Brain microvascular endothelial cell (primary cell): ENCODE results near the gene LINC01488.

Experiments
- DNase-seq: peaks from one replicate; pipeline ENCODE4 v3.0.0-alpha.2; 2020
- H3K27ac ChIP-seq: fragments of 250-450 bp; sonication (Bioruptor Pico); 2 replicates; pipeline ENCODE4 v1.5.1; 2020; ENCODE audit warnings: mild to moderate bottlenecking, moderate library complexity
- H3K27me3 ChIP-seq: fragments of 250-450 bp; sonication (Bioruptor Pico); replicated peaks from 2 replicates; pipeline ENCODE4 v1.5.1; 2020; ENCODE audit warnings: mild to moderate bottlenecking
- H3K36me3 ChIP-seq: fragments of 250-450 bp; sonication (Bioruptor Pico); replicated peaks from 2 replicates; pipeline ENCODE4 v1.5.1; 2020; ENCODE audit warnings: mild to moderate bottlenecking
- H3K4me3 ChIP-seq: 2 replicates; pipeline ENCODE4 v1.5.1; 2011; ENCODE audit warnings: low read depth, mild to moderate bottlenecking, control low read depth, low read length, moderate library complexity
- in situ Hi-C: cut with HindIII; loops from 2 replicates; pipeline ENCODE4 v1.10.0; 2017; ENCODE audit warnings: low sequenced_read_pairs, low pct_ligation_motif_present
- TF ChIP-seq, protein P1 (sequence below): IDR thresholded peaks from 2 replicates; pipeline ENCODE4 v1.5.1; 2011; ENCODE audit warnings: low read depth, mild to moderate bottlenecking, moderate library complexity, low read length, control low read depth, inconsistent platforms; ENCODE audit errors: missing control alignments

LINC01488 gene

GRCh38 chr11:69472541-69473275 is 8.8 kb upstream of the LINC01488 start:
- H3K4me3 ChIP-seq: no peak overlapping the region
- TF ChIP-seq, protein P1, sequence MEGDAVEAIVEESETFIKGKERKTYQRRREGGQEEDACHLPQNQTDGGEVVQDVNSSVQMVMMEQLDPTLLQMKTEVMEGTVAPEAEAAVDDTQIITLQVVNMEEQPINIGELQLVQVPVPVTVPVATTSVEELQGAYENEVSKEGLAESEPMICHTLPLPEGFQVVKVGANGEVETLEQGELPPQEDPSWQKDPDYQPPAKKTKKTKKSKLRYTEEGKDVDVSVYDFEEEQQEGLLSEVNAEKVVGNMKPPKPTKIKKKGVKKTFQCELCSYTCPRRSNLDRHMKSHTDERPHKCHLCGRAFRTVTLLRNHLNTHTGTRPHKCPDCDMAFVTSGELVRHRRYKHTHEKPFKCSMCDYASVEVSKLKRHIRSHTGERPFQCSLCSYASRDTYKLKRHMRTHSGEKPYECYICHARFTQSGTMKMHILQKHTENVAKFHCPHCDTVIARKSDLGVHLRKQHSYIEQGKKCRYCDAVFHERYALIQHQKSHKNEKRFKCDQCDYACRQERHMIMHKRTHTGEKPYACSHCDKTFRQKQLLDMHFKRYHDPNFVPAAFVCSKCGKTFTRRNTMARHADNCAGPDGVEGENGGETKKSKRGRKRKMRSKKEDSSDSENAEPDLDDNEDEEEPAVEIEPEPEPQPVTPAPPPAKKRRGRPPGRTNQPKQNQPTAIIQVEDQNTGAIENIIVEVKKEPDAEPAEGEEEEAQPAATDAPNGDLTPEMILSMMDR: no peak
- H3K27me3 ChIP-seq: no peaks in the 10 kb centered on the region
- H3K36me3 ChIP-seq: no peaks in the 10 kb centered on the region
- in situ Hi-C loops: no loop called here
- no peak for DNase-seq
- no peak overlapping the region for H3K27ac ChIP-seq

GRCh38 chr11:69473276-69473845 is 8.1 kb upstream of the LINC01488 start:
- in situ Hi-C loops: no loop called here
- DNase-seq: no peak
- TF ChIP-seq, protein P1: no peak
- H3K27ac ChIP-seq: no peak overlapping the region
- no peak overlapping the region for H3K4me3 ChIP-seq
- H3K36me3 ChIP-seq: no peaks in the 10 kb centered on the region
- no peaks in the 10 kb centered on the region for H3K27me3 ChIP-seq

DNA sequence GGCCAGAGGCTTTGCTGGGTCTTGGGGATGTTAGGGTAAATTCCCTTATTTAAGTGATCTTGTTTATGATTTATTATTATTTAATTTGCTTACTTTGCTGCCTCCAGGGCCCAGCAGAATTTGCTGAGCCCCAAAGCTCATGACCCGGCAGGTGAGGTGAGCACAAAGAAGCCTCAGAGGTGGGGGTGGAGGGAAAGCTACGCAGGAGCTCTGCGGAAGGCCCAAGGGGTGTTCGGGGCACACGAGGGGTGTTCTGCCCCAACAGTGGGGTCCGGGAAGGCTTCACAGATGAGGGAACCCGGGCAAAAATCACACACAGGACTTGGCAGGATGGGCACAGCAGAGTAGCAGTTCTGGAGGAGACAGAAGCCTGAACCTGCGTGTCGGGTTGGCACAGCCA is 6.7 kb upstream of the LINC01488 start:
- no peaks in the 10 kb centered on the region for H3K36me3 ChIP-seq
- H3K27me3 ChIP-seq: no peaks in the 10 kb centered on the region
- in situ Hi-C loops: no loop called here
- TF ChIP-seq, protein P1: no peak
- H3K4me3 ChIP-seq: no peak overlapping the region
- no peak for DNase-seq
- H3K27ac ChIP-seq: no peak overlapping the region

DNA sequence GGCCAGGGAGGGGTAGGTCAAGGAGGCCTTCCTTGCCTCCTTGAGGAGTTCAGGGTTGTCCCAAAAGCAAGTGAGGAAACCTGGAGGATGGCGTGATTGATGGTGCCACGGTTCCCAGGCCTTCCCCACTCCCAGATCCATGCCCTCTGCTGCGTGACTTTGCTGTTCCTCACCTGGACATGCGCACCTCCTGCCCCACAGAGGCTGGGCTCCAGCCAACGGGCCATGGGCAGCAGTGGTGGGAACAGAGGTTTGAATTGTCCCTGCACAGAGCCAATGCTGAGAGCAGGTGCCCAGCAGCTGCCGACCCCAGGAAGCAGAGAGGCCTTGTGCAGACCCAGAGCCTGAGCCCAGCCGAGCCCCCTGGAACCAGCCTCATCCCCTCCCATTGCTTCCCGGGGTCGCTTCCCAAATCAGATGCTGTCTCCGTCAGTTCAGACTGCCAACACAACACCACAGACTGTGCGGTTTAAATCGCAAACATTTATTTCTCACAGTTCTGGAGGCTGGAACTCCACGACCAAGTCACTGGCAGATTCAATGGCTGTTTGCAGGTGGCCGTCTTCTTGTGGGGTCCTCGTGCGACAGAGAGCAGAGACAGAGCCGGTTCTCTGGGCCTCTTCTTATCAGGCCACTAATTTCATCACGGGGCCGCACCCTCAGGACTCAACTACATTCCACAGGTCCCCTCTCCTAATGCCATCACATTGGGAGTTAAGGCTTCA is 6.2 kb upstream of the LINC01488 start:
- TF ChIP-seq, protein P1: no peak
- H3K27ac ChIP-seq: no peak overlapping the region
- H3K36me3 ChIP-seq: no peaks in the 10 kb centered on the region
- H3K27me3 ChIP-seq: no peaks in the 10 kb centered on the region
- no peak overlapping the region for H3K4me3 ChIP-seq
- in situ Hi-C loops: no loop called here
- no peak for DNase-seq

DNA sequence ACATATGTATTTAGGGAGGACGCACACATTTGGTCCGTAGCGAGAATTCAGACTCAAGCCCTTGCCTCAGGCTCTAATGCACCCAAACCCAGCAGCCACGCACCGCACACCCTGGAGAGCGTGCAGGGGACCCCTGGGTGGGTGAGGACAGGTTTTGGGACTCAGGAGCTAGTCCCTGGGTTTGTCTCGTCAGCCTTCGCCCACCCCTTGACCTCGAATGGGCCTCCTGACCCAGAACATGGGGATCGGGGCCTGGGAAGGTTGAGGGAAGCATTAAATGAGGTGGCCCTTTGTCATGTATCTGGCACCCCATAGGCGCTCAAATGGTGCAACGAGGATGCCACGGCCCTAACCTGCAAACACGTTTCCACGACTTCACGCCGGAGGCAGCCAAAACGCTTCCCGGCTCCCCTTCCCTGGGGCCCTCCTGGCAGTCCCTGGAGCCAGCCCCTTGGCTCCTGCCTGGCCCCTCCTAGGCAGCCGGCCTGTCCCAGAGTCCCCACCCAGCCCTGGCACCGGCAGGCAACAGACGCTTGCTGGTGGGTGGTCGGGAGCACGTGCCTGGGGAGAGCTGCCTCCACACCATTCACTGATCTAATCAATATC is 5.5 kb upstream of the LINC01488 start:
- no peak for DNase-seq
- TF ChIP-seq, protein P1: no peak
- in situ Hi-C loops: no loop called here

More for the DNA sequence above, 5.5 kb upstream of the LINC01488 start:
- no peak overlapping the region for H3K27ac ChIP-seq
- no peak overlapping the region for H3K4me3 ChIP-seq
- H3K36me3 ChIP-seq: no peaks in the 10 kb centered on the region
- no peaks in the 10 kb centered on the region for H3K27me3 ChIP-seq
